Central memory CD8-positive, alpha-beta T cell (primary cell): Measurements from ENCODE around the gene GPNMB.
"Not testable (repeated sequence)": the region's sequence is repeated elsewhere in the genome, so short reads cannot be mapped to it uniquely, and the experiment has no call there.

ENCODE experiments used
- ATAC-seq: fragments of 150-1000 bp; cut with Tn5 transposase; replicated peaks from 2 replicates; pipeline ENCODE4 v1.10.0; 2022; ENCODE audit warnings: mild to moderate bottlenecking, moderate FRiP score, moderate number of reproducible peaks; ENCODE audit not compliant: poor library complexity, severe bottlenecking; ENCODE audit errors: extremely low read depth
- DNase-seq, 2 donors: peaks; one replicate each; pipeline ENCODE4 v3.0.0; 2021; ENCODE audit warnings: low spot score in 2 of 2
- H3K27ac Mint-ChIP-seq: one replicate; pipeline ENCODE4 v1.8.0; 2022; ENCODE audit warnings: low read depth, mild to moderate bottlenecking, moderate library complexity, mixed read lengths
- H3K27me3 Mint-ChIP-seq: one replicate; pipeline ENCODE4 v1.8.0; 2022; ENCODE audit warnings: mixed read lengths
- H3K36me3 Mint-ChIP-seq: one replicate; pipeline ENCODE4 v1.8.0; 2022; ENCODE audit warnings: mild to moderate bottlenecking, moderate library complexity, mixed read lengths; ENCODE audit not compliant: insufficient read depth
- H3K4me1 Mint-ChIP-seq: one replicate; pipeline ENCODE4 v1.8.0; 2022; ENCODE audit warnings: mixed read lengths
- H3K4me3 Mint-ChIP-seq: one replicate; pipeline ENCODE4 v1.8.0; 2022; ENCODE audit warnings: mild to moderate bottlenecking, moderate library complexity, mixed read lengths
- H3K9me3 Mint-ChIP-seq: one replicate; pipeline ENCODE4 v1.8.0; 2022; ENCODE audit warnings: mixed read lengths

Gene GPNMB

DNA sequence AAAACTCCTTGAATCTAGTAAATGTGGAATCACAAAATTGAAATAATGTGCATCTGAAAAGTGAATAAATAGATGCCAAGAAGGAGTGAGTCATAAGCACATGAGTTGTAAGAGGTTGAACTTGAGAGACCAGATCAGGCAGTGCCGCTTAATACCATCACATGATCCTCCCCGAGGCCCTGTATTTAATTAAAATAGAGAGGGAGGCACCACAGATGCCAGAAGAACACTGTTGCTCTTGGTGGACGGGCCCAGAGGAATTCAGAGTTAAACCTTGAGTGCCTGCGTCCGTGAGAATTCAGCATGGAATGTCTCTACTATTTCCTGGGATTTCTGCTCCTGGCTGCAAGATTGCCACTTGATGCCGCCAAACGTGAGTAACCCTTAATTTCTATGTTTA, at the start of gene GPNMB:
Gene GPNMB (plus strand): TSS at position 221 of the 400 bp plus-strand sequence. CDS start 83 bp downstream, at position 304.
- no peak for ATAC-seq
- H3K4me3 Mint-ChIP-seq = no peak within 1 kb of the TSS
- H3K9me3 Mint-ChIP-seq = peaks cover 2% of the 10 kb centered on the region

GRCh38 chr7:23197745-23198144, 48.8 kb upstream of the GPNMB start:
- not testable (repeated sequence) for ATAC-seq, H3K4me1 Mint-ChIP-seq, H3K27me3 Mint-ChIP-seq, DNase-seq, H3K27ac Mint-ChIP-seq, H3K4me3 Mint-ChIP-seq, H3K9me3 Mint-ChIP-seq
- peaks cover 37% of the 10 kb centered on the region for H3K36me3 Mint-ChIP-seq

More for the DNA sequence above, at the start of gene GPNMB:
- Mint-ChIP-seq H3K27me3 (peaks cover 95% of the 10 kb centered on the region), H3K36me3 (no peaks in the 10 kb centered on the region), H3K27ac (no peak within 1 kb of the TSS), H3K4me1 (no peaks in the 10 kb centered on the region)
- DNase-seq = no peak

GRCh38 chr7:23200331-23200730, 46.2 kb upstream of the GPNMB start:
- Mint-ChIP-seq H3K9me3 (no peaks in the 10 kb centered on the region), H3K4me3 (no peak overlapping the region), H3K36me3 (peaks cover 32% of the 10 kb centered on the region), H3K4me1 (no peaks in the 10 kb centered on the region), H3K27ac (no peak overlapping the region), H3K27me3 (no peaks in the 10 kb centered on the region)
- no peak for DNase-seq
- ATAC-seq = no peak

DNA sequence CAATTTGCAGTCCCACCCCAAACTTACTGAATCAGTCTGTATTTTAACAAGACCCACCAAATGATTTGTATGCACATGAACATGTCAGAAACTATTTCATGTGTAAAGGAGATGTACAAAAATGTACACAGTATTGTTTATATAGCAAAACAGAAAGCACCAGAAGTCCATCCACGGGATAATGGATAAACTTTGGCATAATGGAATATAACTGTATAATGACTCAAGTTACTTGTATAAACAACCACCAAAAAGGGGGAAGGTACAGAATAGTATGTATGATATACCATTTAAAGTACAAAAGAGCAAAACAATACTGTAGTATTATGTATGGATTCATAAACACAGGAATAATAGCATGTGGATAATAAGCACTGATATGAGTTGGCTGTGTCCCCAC, 42.3 kb upstream of the GPNMB start:
- no peak for DNase-seq
- no peaks in the 10 kb centered on the region for H3K27me3 Mint-ChIP-seq
- no peak overlapping the region for H3K4me3 Mint-ChIP-seq
- peaks cover 16% of the 10 kb centered on the region for H3K36me3 Mint-ChIP-seq
- H3K27ac Mint-ChIP-seq = no peak overlapping the region
- H3K9me3 Mint-ChIP-seq = no peaks in the 10 kb centered on the region
- no peak for ATAC-seq
- H3K4me1 Mint-ChIP-seq = no peaks in the 10 kb centered on the region

DNA sequence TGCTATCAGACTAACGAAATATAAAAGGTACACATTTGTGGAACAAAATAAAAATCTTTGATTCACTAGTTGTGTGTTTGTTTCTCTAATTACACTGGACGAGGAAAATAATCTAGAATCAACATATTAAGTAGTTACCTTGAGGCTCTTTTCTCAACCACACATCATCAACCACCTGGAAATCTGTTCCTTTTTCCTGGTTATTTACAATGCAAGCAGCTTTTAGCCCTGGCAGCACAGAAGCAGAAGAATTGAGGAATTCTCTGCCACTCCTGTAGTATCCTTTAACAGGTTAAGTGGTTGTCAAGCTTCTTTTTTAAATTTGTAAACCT, 41.0 kb upstream of the GPNMB start:
- H3K9me3 Mint-ChIP-seq = no peaks in the 10 kb centered on the region
- no peaks in the 10 kb centered on the region for H3K4me1 Mint-ChIP-seq
- ATAC-seq (no peak), DNase-seq (no peak)
- H3K4me3 Mint-ChIP-seq = no peak overlapping the region
- no peak overlapping the region for H3K27ac Mint-ChIP-seq
- peaks cover 9% of the 10 kb centered on the region for H3K36me3 Mint-ChIP-seq
- H3K27me3 Mint-ChIP-seq = peaks cover under 1% of the 10 kb centered on the region

DNA sequence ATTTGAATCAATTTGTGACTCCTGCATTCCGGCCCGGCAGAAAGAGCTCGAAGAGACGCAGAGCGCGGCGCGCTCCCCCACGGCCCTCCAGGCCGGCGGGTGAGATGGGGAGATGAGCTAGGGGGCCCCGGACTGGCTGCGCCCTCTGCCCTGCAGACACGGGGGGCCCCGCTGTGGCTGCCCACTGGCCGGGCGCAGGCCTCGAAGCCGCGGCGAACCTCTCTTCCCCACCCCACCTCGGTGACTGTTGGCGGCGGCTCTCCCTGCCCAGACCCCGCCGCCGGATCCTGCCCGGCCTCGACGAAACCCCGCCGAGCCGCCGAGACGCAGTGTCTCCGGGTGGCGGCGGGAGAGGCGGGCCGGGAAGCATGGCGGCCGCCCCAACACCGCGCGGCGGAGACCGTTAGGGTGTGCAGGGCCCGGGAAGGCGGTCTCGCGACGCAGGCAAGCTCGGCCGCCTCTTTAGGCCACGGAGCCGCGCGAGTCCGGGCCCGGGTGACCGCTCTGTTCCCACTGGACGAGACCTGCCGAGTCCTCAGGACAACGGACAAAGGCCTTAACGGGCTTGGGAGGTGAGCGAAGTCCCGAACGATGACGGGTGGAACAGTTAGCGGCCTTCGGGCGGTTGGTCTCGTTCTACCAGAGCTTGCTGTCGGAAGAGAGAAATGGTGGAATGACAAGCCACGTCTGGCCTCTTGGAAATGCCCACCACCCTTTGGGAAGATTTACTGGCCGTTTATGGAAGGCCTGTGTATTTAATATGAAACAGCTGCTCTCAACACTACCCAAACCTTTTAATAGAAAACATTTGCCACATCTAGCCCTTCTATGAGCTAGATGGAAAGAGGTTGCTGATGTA, 40.4 kb upstream of the GPNMB start:
- Mint-ChIP-seq H3K9me3 (no peaks in the 10 kb centered on the region), H3K36me3 (peaks cover 8% of the 10 kb centered on the region), H3K4me3 (no peak overlapping the region), H3K4me1 (no peaks in the 10 kb centered on the region), H3K27ac (no peak overlapping the region), H3K27me3 (peaks cover 7% of the 10 kb centered on the region)
- ATAC-seq = no peak
- DNase-seq = no peak

DNA sequence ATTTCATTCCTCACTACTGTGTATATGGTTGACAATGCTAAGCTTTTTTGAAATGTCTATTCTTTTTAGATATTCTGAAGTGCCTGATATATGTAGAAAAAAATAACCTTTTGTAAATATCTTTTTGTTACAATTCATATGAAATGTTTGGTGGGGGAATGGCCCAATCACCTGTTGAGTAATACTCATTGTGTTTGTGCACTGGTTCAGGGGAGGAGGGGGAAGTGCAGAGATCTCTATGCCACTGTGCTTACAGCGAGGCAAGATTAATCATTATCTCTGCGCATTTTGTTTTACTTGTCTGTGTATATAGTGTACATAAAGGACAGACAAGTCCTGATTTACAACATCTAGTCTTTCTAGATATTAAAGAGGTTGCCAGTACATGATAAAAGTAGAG, 39.6 kb upstream of the GPNMB start:
- ATAC-seq = no peak
- H3K9me3 Mint-ChIP-seq = no peaks in the 10 kb centered on the region
- no peaks in the 10 kb centered on the region for H3K4me1 Mint-ChIP-seq
- no peak for DNase-seq
- H3K4me3 Mint-ChIP-seq = no peak overlapping the region
- H3K36me3 Mint-ChIP-seq = peaks cover 3% of the 10 kb centered on the region
- H3K27ac Mint-ChIP-seq = no peak overlapping the region
- H3K27me3 Mint-ChIP-seq = peaks cover 11% of the 10 kb centered on the region

DNA sequence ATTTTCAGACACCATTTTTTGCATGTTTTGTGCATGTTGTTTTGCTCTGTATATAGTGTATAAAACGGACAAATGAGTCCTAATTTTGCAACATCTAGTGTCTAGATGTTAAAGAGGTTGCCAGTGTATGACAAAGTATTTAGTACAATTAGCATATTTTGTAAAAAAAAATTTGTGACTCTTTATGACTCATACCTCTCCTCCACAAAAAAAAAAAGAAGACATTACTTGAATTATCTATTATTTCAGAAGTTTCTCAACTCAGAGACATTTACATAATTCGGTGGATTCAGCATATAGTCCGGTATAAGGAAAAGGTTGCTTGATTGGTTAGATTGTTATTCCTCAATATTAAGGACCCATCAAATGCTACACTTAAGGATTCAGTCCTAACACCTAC, 38.7 kb upstream of the GPNMB start:
- Mint-ChIP-seq H3K9me3 (no peaks in the 10 kb centered on the region), H3K4me1 (no peaks in the 10 kb centered on the region), H3K36me3 (no peaks in the 10 kb centered on the region), H3K4me3 (no peak overlapping the region), H3K27me3 (peaks cover 11% of the 10 kb centered on the region), H3K27ac (no peak overlapping the region)
- ATAC-seq (no peak), DNase-seq (no peak)

DNA sequence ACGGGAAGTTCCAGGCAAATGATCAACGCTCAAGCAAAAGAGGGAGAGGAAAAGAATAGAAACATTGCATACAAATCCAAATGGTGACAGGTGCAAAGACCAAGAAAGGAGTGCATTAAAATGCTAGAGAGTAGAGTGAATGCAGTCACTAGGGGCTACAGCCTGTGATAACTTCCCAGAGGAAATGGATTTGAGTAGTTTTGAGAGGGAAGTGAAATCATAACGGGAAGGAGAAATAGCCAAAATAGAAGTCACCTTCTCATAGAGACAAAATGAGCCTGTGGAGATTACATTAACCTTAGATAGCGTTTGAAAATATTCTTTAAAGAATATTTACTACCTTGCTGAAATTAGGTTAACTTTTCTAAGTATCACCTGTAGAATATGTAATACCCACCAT, 38.3 kb upstream of the GPNMB start:
- no peaks in the 10 kb centered on the region for H3K36me3 Mint-ChIP-seq
- H3K4me1 Mint-ChIP-seq = no peaks in the 10 kb centered on the region
- no peak overlapping the region for H3K4me3 Mint-ChIP-seq
- H3K27ac Mint-ChIP-seq = no peak overlapping the region
- no peaks in the 10 kb centered on the region for H3K9me3 Mint-ChIP-seq
- DNase-seq = no peak
- peaks cover 11% of the 10 kb centered on the region for H3K27me3 Mint-ChIP-seq
- ATAC-seq = no peak

- no peaks in the 10 kb centered on the region for H3K4me1 Mint-ChIP-seq
- no peak overlapping the region for H3K4me3 Mint-ChIP-seq
- no peak for ATAC-seq
- H3K27me3 Mint-ChIP-seq = peaks cover 23% of the 10 kb centered on the region
- no peak overlapping the region for H3K27ac Mint-ChIP-seq
- DNase-seq = no peak
- H3K36me3 Mint-ChIP-seq = no peaks in the 10 kb centered on the region
- no peaks in the 10 kb centered on the region for H3K9me3 Mint-ChIP-seq
These were observed 36.1 kb upstream of the GPNMB start for GRCh38 chr7:23210506-23210905.

- Mint-ChIP-seq H3K36me3 (no peaks in the 10 kb centered on the region), H3K4me3 (no peak overlapping the region), H3K4me1 (no peaks in the 10 kb centered on the region), H3K9me3 (no peaks in the 10 kb centered on the region), H3K27ac (no peak overlapping the region), H3K27me3 (peaks cover 33% of the 10 kb centered on the region)
- ATAC-seq = no peak
- no peak for DNase-seq
These were observed 35.0 kb upstream of the GPNMB start for GRCh38 chr7:23211589-23211988.

DNA sequence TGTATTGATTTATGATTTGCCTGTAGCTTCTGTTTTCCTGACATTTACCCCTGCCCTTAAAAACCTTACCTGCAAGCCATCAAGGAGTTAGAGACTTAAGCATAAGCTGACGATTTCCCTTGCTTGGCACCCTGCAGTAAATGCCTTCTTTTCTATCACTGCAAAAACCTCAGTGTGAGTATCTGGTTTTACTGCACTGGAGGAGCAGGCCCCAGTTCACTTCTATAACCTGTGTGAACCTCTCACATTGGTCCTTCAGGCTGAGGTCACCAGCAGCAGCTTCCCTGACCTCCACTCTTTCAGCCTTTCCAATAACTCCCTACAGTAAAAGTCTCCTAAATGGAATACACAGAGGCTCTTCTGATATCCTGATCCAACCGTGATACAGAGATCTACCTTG, 34.2 kb upstream of the GPNMB start:
- no peak for DNase-seq
- Mint-ChIP-seq H3K4me1 (no peaks in the 10 kb centered on the region), H3K27ac (no peak overlapping the region), H3K4me3 (no peak overlapping the region), H3K27me3 (peaks cover 33% of the 10 kb centered on the region), H3K36me3 (no peaks in the 10 kb centered on the region), H3K9me3 (no peaks in the 10 kb centered on the region)
- no peak for ATAC-seq

GRCh38 chr7:23212841-23213240, 33.7 kb upstream of the GPNMB start:
- Mint-ChIP-seq H3K27ac (no peak overlapping the region), H3K36me3 (no peaks in the 10 kb centered on the region), H3K27me3 (peaks cover 33% of the 10 kb centered on the region), H3K4me1 (no peaks in the 10 kb centered on the region), H3K9me3 (no peaks in the 10 kb centered on the region), H3K4me3 (no peak overlapping the region)
- ATAC-seq (no peak), DNase-seq (no peak)
